Inflammatory macrophage treated with lipopolysaccharide for 1 hour (primary cell): Measurements from ENCODE around the gene HERPUD1.
A peak's percentile ranks its signal among the peaks of the same experiment; 100 is the strongest.
"Not testable (repeated sequence)": the region's sequence is repeated elsewhere in the genome, so short reads cannot be mapped to it uniquely, and the experiment has no call there.

ENCODE experiments used
- DNase-seq, 2 donors: peaks; one replicate each; pipeline ENCODE4 v3.0.0-alpha.2; 2020 to 2022

HERPUD1 gene

GRCh38 chr16:56931892-56932720, at the start of gene HERPUD1:
HERPUD1 (plus strand) TSS chr16:56932142; CDS start chr16:56932245, 103 bp downstream.
- peak; percentile 97 to 98 for DNase-seq

- DNase-seq = no peak
These were observed 48.4 kb upstream of the HERPUD1 start for GRCh38 chr16:56883586-56883985.

- DNase-seq = no peak
These were observed 47.8 kb upstream of the HERPUD1 start for GRCh38 chr16:56884026-56884582.

GRCh38 chr16:56884929-56885328, 47.0 kb upstream of the HERPUD1 start:
- not testable (repeated sequence) for DNase-seq

- no peak for DNase-seq
These were observed 46.3 kb upstream of the HERPUD1 start for GRCh38 chr16:56885446-56886162.

GRCh38 chr16:56886296-56886695, 45.6 kb upstream of the HERPUD1 start:
- no peak for DNase-seq

- DNase-seq = no peak
These were observed 45.1 kb upstream of the HERPUD1 start for GRCh38 chr16:56886826-56887225.

- peak; percentile 56 to 58 for DNase-seq
These were observed 43.1 kb upstream of the HERPUD1 start for GRCh38 chr16:56888806-56889205.

- DNase-seq = no peak
These were observed 42.7 kb upstream of the HERPUD1 start for GRCh38 chr16:56889206-56889605.

- no peak for DNase-seq
These were observed 40.3 kb upstream of the HERPUD1 start for GRCh38 chr16:56891685-56892084.

GRCh38 chr16:56892705-56893104, 39.2 kb upstream of the HERPUD1 start:
- DNase-seq = no peak

GRCh38 chr16:56894331-56894917, 37.5 kb upstream of the HERPUD1 start:
- DNase-seq = no peak

- DNase-seq = no peak
These were observed 36.1 kb upstream of the HERPUD1 start for GRCh38 chr16:56895813-56896212.

GRCh38 chr16:56896244-56896643, 35.7 kb upstream of the HERPUD1 start:
- no peak for DNase-seq

GRCh38 chr16:56897026-56897799, 34.7 kb upstream of the HERPUD1 start:
- no peak for DNase-seq

GRCh38 chr16:56898847-56899246, 33.1 kb upstream of the HERPUD1 start:
- no peak for DNase-seq

- no peak for DNase-seq
These were observed 28.1 kb upstream of the HERPUD1 start for GRCh38 chr16:56903866-56904265.

GRCh38 chr16:56907401-56907800, 24.5 kb upstream of the HERPUD1 start:
- DNase-seq = no peak

GRCh38 chr16:56909527-56909979, 22.4 kb upstream of the HERPUD1 start:
- DNase-seq = no peak

- DNase-seq = no peak
These were observed 21.8 kb upstream of the HERPUD1 start for GRCh38 chr16:56910112-56910511.

GRCh38 chr16:56910654-56911539, 21.0 kb upstream of the HERPUD1 start:
- peak; percentile 77 to 87 for DNase-seq
